IPS-NIHi7 (cell line): ENCODE results near the gene CMSS1.

Experiments used
- DNase-seq: peaks from one replicate; pipeline ENCODE4 v3.0.0; 2012; ENCODE audit warnings: mixed read lengths; ENCODE audit errors: extremely low spot score

Gene CMSS1

GRCh38 chr3:100053951-100054620 is 236.4 kb downstream of the CMSS1 start:
- DNase-seq: no peak

GRCh38 chr3:100057716-100058575 is 240.3 kb downstream of the CMSS1 start:
- no peak for DNase-seq

GRCh38 chr3:100059472-100059871 is 241.8 kb downstream of the CMSS1 start:
- no peak for DNase-seq

GRCh38 chr3:100060685-100061484 is 243.2 kb downstream of the CMSS1 start:
- DNase-seq: no peak

- no peak for DNase-seq
These were observed 245.0 kb downstream of the CMSS1 start for GRCh38 chr3:100062665-100063064.

- no peak for DNase-seq
These were observed 246.3 kb downstream of the CMSS1 start for GRCh38 chr3:100063929-100064461.

GRCh38 chr3:100067589-100067988 is 249.9 kb downstream of the CMSS1 start:
- no peak for DNase-seq

GRCh38 chr3:100068826-100069225 is 251.2 kb downstream of the CMSS1 start:
- DNase-seq: peak; percentile 81

GRCh38 chr3:100069472-100069871 is 251.8 kb downstream of the CMSS1 start:
- no peak for DNase-seq

- no peak for DNase-seq
These were observed 254.8 kb downstream of the CMSS1 start for GRCh38 chr3:100072326-100073048.

- no peak for DNase-seq
These were observed 255.5 kb downstream of the CMSS1 start for GRCh38 chr3:100073049-100073713.

GRCh38 chr3:100073714-100074307 is 256.1 kb downstream of the CMSS1 start:
- peak; percentile 64 for DNase-seq

- no peak for DNase-seq
These were observed 257.5 kb downstream of the CMSS1 start for GRCh38 chr3:100075196-100075595.

- no peak for DNase-seq
These were observed 258.4 kb downstream of the CMSS1 start for GRCh38 chr3:100075851-100076730.

- no peak for DNase-seq
These were observed 259.3 kb downstream of the CMSS1 start for GRCh38 chr3:100076731-100077529.

- DNase-seq: no peak
These were observed 261.7 kb downstream of the CMSS1 start for GRCh38 chr3:100079328-100079727.

- no peak for DNase-seq
These were observed 262.9 kb downstream of the CMSS1 start for GRCh38 chr3:100080573-100080972.

GRCh38 chr3:100081311-100081710 is 263.6 kb downstream of the CMSS1 start:
- DNase-seq: no peak
